Mesendoderm (in vitro differentiated cells): ENCODE results near the gene AGXT.

Source experiments
- DNase-seq: peaks from one replicate; pipeline ENCODE4 v3.0.0; 2013
- H2AK5ac ChIP-seq: 2 replicates; pipeline ENCODE4 v1.6.1; 2013; ENCODE audit warnings: low read length, inconsistent platforms
- H2BK120ac ChIP-seq: 2 replicates; pipeline ENCODE4 v1.6.1; 2013; ENCODE audit warnings: low read depth, mild to moderate bottlenecking, low read length, moderate library complexity, mixed read lengths
- H2BK15ac ChIP-seq: replicated peaks from 2 replicates; pipeline ENCODE4 v1.6.1; 2013; ENCODE audit warnings: low read depth, mild to moderate bottlenecking, moderate library complexity
- H2BK5ac ChIP-seq: 2 replicates; pipeline ENCODE4 v1.6.1; 2013; ENCODE audit warnings: low read length, inconsistent platforms
- H3K18ac ChIP-seq: 2 replicates; pipeline ENCODE4 v1.6.1; 2013; ENCODE audit warnings: mild to moderate bottlenecking, low read length, mixed read lengths
- H3K23ac ChIP-seq: one replicate; pipeline ENCODE4 v1.6.1; 2013; ENCODE audit warnings: low read length
- H3K27ac ChIP-seq: 2 replicates; pipeline ENCODE4 v1.5.1; 2013; ENCODE audit warnings: low read depth, mild to moderate bottlenecking, inconsistent platforms, low read length, moderate library complexity
- H3K27me3 ChIP-seq: 2 replicates; pipeline ENCODE4 v1.6.1; 2013; ENCODE audit warnings: low read length, control low read depth, mild to moderate bottlenecking, inconsistent platforms; ENCODE audit not compliant: insufficient read depth, poor library complexity
- H3K36me3 ChIP-seq: 2 replicates; pipeline ENCODE4 v1.6.1; 2013; ENCODE audit warnings: low read length, inconsistent platforms; ENCODE audit not compliant: control insufficient read depth, insufficient read depth
- H3K4ac ChIP-seq: one replicate; pipeline ENCODE4 v1.6.1; 2013; ENCODE audit warnings: low read depth, mild to moderate bottlenecking, low read length, moderate library complexity
- H3K4me1 ChIP-seq: 2 replicates; pipeline ENCODE4 v1.6.1; 2013; ENCODE audit warnings: low read depth, low read length, inconsistent platforms; ENCODE audit not compliant: control insufficient read depth
- H3K4me2 ChIP-seq: 2 replicates; pipeline ENCODE4 v1.6.1; 2013; ENCODE audit warnings: low read length
- H3K4me3 ChIP-seq: 2 replicates; pipeline ENCODE4 v1.5.1; 2013; ENCODE audit warnings: mild to moderate bottlenecking, low read length
- H3K56ac ChIP-seq: one replicate; pipeline ENCODE4 v1.6.1; 2013; ENCODE audit warnings: low read length
- H3K79me1 ChIP-seq: 2 replicates; pipeline ENCODE4 v1.6.1; 2013; ENCODE audit warnings: low read length, inconsistent platforms
- H3K79me2 ChIP-seq: 2 replicates; pipeline ENCODE4 v1.6.1; 2013; ENCODE audit warnings: mild to moderate bottlenecking, low read length; ENCODE audit not compliant: control insufficient read depth, insufficient read depth
- H3K9ac ChIP-seq: 2 replicates; pipeline ENCODE4 v1.6.1; 2013; ENCODE audit warnings: low read length, inconsistent platforms
- H4K5ac ChIP-seq: one replicate; pipeline ENCODE4 v1.6.1; 2013; ENCODE audit warnings: low read length
- H4K8ac ChIP-seq: one replicate; pipeline ENCODE4 v1.6.1; 2013; ENCODE audit warnings: low read depth, mild to moderate bottlenecking, control low read depth, low read length, moderate library complexity
- WGBS: extraction: QIAGEN DNeasy Blood & Tissue Kit; methylation state at CpG from one replicate; pipeline ENCODE4 v1.1.7; 2013; ENCODE audit warnings: low lambda C conversion rate, missing lambda C conversion rate; ENCODE audit not compliant: insufficient coverage; ENCODE audit errors: extremely low coverage; 5-methylcytosine and 5-hydroxymethylcytosine counted together

Gene AGXT

DNA sequence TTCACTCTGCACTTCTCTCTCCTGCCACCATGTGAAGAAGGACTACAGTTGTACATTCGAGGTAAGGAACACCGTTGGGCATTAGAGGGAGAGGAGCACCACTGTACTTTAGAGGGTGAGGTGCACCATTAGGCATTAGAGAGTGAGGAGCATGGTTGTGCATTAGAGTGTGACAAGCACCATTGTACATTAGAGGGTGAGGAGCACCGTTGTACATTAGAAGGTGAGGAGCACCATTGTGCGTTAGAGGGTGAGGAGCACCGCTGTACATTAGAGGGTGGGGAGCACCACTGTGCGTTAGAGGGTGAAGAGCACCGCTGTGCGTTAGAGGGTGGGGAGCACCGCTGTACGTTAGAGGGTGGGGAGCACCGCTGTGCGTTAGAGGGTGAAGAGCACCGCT lies 20.8 kb upstream of the AGXT start:
- Histone ChIP-seq H3K9ac (no peak overlapping the region), H3K27me3 (no peaks in the 10 kb centered on the region), H3K4ac (no peak overlapping the region), H3K4me3 (no peak overlapping the region), H3K4me1 (no peaks in the 10 kb centered on the region), H2BK120ac (no peak overlapping the region), H3K18ac (no peak overlapping the region), H3K79me2 (no peaks in the 10 kb centered on the region), H3K4me2 (no peak overlapping the region), H3K56ac (no peak overlapping the region), H3K79me1 (no peaks in the 10 kb centered on the region), H4K8ac (no peak overlapping the region), H2AK5ac (no peak overlapping the region), H3K27ac (no peak overlapping the region), H2BK15ac (no peak overlapping the region), H3K23ac (no peak overlapping the region), H3K36me3 (no peaks in the 10 kb centered on the region), H4K5ac (no peak overlapping the region), H2BK5ac (no peak overlapping the region)
- DNase-seq, result no peak
- no CpG with 5 or more reads among the region's 13 CpGs for WGBS

DNA sequence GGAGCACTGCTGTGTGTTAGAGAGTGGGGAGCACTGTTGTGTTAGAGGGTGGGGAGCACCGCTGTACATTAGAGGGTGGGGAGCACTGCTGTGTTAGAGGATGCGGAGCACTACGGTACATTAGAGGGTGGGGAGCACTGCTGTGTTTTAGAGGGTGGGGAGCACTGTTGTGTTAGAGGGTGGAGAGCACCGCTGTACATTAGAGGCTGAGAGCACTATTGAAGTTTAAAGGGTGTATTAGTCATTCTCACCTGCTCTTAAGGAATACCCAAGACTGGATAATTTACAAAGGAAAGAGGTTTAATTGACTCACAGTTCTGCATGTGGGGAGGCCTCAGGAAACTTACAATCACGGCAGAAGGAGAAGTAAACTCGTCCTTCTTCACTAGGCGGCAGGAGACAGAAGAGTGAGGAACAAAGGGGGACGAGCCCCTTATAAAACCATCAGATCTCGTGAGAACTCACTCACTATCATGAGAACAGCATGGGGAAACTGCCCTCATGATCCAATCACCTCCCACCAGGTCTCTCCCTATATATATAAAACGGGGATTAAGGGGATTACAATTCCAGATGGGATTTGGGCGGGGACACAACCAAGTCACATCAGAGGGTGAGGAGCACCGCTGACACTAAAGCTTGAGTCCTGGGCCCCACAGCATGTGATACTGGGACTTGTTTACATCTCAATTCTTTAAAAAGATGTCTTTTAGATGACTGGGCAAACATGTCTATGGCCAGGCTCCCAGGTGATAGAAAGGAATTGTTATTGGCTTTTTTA lies 19.5 kb upstream of the AGXT start:
- no peak overlapping the region for H3K23ac ChIP-seq
- no peak overlapping the region for H3K56ac ChIP-seq
- no peaks in the 10 kb centered on the region for H3K36me3 ChIP-seq
- H2BK15ac ChIP-seq, result no peak overlapping the region
- no peak overlapping the region for H3K4me2 ChIP-seq
- no CpG with 5 or more reads among the region's 12 CpGs for WGBS
- no peak for DNase-seq
- H3K4ac ChIP-seq, result no peak overlapping the region
- no peaks in the 10 kb centered on the region for H3K79me1 ChIP-seq
- no peak overlapping the region for H3K27ac ChIP-seq
- H4K8ac ChIP-seq, result no peak overlapping the region
- H3K27me3 ChIP-seq, result no peaks in the 10 kb centered on the region
- H3K9ac ChIP-seq, result no peak overlapping the region
- no peak overlapping the region for H2BK5ac ChIP-seq
- no peak overlapping the region for H2BK120ac ChIP-seq
- no peak overlapping the region for H3K18ac ChIP-seq
- no peak overlapping the region for H2AK5ac ChIP-seq
- no peaks in the 10 kb centered on the region for H3K79me2 ChIP-seq
- no peaks in the 10 kb centered on the region for H3K4me1 ChIP-seq
- no peak overlapping the region for H4K5ac ChIP-seq
- no peak overlapping the region for H3K4me3 ChIP-seq

DNA sequence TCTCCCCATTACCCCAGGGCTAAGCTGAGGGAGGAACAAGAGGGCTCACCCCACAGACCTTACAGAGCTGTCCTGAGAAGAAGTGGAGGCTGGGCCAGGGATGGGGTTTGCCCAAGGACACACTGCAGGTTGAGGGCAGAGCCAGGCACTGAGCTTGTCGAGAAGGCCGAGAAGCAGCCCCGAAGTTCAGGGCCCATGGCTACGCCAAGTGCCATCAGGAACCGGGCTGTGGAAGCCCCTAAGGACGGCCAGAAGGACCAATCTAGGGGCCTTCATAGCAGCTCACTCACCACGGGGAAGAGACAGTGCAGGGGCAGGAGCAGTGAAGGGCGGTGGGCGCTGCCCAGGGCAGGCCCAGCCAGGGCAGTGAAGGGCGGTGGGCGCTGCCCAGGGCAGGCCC lies 18.6 kb upstream of the AGXT start:
- H3K27ac ChIP-seq, result no peak overlapping the region
- no peak overlapping the region for H3K23ac ChIP-seq
- H3K4ac ChIP-seq, result no peak overlapping the region
- no peaks in the 10 kb centered on the region for H3K79me1 ChIP-seq
- H3K18ac ChIP-seq, result no peak overlapping the region
- no peak overlapping the region for H4K8ac ChIP-seq
- H4K5ac ChIP-seq, result no peak overlapping the region
- no peak overlapping the region for H3K56ac ChIP-seq
- H3K36me3 ChIP-seq, result no peaks in the 10 kb centered on the region
- H2BK5ac ChIP-seq, result no peak overlapping the region
- no peak overlapping the region for H3K9ac ChIP-seq
- H3K27me3 ChIP-seq, result no peaks in the 10 kb centered on the region
- DNase-seq, result no peak
- no peak overlapping the region for H3K4me2 ChIP-seq
- no CpG with 5 or more reads among the region's 11 CpGs for WGBS
- no peaks in the 10 kb centered on the region for H3K79me2 ChIP-seq
- H3K4me1 ChIP-seq, result no peaks in the 10 kb centered on the region
- no peak overlapping the region for H2BK120ac ChIP-seq
- H3K4me3 ChIP-seq, result no peak overlapping the region
- no peak overlapping the region for H2AK5ac ChIP-seq
- no peak overlapping the region for H2BK15ac ChIP-seq

DNA sequence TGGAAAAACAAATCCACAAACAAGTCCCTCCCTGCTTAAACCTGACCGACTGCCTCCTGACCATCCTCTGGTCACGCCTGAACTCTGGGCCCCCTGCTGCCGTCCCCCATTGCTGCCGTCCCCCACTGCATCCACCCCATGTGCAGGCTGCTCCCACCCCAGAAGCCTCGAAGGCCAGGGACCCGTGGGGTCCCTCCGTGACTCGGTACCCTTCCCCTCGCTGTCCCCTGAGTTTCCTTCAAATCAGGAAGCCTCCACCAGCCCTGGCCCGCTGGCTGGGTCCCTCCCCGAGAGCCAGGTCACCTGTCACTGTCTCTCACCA lies 17.9 kb upstream of the AGXT start:
- H2AK5ac ChIP-seq, result no peak overlapping the region
- no peak overlapping the region for H4K5ac ChIP-seq
- no peak overlapping the region for H2BK15ac ChIP-seq
- H3K4me3 ChIP-seq, result no peak overlapping the region
- no peak overlapping the region for H2BK5ac ChIP-seq
- no peak overlapping the region for H3K56ac ChIP-seq
- no peaks in the 10 kb centered on the region for H3K4me1 ChIP-seq
- H3K27ac ChIP-seq, result no peak overlapping the region
- H3K4ac ChIP-seq, result no peak overlapping the region
- no peak overlapping the region for H2BK120ac ChIP-seq
- no peaks in the 10 kb centered on the region for H3K79me1 ChIP-seq
- H3K27me3 ChIP-seq, result no peaks in the 10 kb centered on the region
- H3K9ac ChIP-seq, result no peak overlapping the region
- no peak overlapping the region for H3K18ac ChIP-seq
- H3K23ac ChIP-seq, result no peak overlapping the region
- DNase-seq, result no peak
- no peaks in the 10 kb centered on the region for H3K79me2 ChIP-seq
- WGBS, result no CpG with 5 or more reads among the region's 11 CpGs
- no peak overlapping the region for H3K4me2 ChIP-seq
- H4K8ac ChIP-seq, result no peak overlapping the region
- H3K36me3 ChIP-seq, result no peaks in the 10 kb centered on the region

DNA sequence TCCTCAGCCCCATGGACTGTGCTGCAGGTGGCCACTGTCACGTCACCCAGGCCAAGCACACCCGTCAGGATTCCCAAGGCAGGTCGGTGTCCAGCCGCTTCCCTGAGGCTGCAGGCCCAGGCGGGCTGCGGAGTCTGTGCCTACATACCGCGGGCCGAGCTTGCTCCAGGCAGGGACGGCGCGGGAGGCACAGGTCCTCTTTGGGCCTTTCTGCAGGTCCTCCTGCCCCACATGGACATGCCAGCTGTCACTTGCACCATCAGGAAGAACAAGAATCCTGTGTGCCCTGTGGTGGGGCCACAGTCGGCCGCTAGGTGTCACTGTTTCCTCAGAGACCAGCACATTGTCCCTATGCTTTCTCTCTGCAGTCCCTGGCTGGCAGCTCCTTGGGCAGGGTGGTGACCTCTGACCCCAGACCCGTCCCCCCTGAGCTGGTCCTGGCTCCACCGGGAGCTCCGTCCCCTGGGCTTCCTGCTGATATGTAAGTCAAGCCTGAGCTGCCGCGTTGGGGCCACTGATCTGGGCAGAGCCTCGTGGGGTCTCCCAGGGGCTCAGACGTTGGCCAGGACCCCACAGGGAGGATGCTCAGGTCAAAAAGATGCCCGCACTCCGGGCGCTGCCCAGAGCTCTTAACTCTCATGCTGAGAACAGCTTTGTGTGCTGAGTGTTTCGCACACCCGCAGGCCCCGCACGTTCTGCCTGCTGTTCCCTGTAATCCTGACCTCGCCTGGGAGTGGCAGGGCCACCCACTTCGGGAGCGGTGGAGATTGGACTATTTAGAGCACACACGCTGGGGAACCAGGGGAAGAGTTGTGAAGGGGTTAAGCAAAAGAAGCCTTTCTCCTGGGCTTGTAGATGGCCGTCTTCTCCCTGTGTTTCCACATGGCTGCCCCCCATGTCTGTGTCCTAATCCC lies 17.3 kb upstream of the AGXT start:
- Histone ChIP-seq H3K4me3 (no peak overlapping the region), H2BK120ac (no peak overlapping the region), H3K79me1 (no peaks in the 10 kb centered on the region), H3K27ac (no peak overlapping the region), H3K4me2 (no peak overlapping the region), H2BK5ac (no peak overlapping the region), H4K5ac (no peak overlapping the region), H3K27me3 (no peaks in the 10 kb centered on the region), H3K18ac (no peak overlapping the region), H3K9ac (no peak overlapping the region), H2BK15ac (no peak overlapping the region), H3K23ac (no peak overlapping the region), H3K56ac (no peak overlapping the region), H3K36me3 (no peaks in the 10 kb centered on the region), H3K79me2 (no peaks in the 10 kb centered on the region), H2AK5ac (no peak overlapping the region), H3K4ac (no peak overlapping the region), H4K8ac (no peak overlapping the region), H3K4me1 (no peaks in the 10 kb centered on the region)
- DNase-seq, result peak; percentile 85
- no CpG with 5 or more reads among the region's 33 CpGs for WGBS
